HG02588 (cell line): Measurements from ENCODE around the gene EIF3L.

Experiments
- ATAC-seq: cut with Tn5 transposase; IDR thresholded peaks from one replicate; pipeline ENCODE4 v1.9.1; 2021; ENCODE audit warnings: mild to moderate bottlenecking, moderate library complexity; ENCODE audit not compliant: unreplicated experiment

EIF3L gene

DNA sequence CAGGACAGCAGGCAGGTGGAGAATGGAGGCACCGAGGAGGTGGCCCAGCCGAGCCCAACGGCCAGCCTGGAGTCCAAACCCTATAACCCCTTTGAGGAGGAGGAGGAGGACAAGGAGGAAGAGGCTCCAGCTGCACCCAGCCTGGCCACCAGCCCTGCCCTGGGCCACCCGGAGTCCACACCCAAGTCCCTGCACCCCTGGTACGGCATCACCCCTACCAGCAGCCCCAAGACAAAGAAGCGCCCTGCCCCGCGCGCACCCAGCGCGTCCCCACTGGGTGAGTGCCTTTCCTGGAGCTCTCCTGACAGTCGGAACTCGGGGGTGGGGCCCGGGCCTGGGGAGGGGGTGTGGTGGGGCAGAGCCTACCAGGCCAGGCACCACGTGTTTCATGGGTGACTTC, 76.5 kb downstream of the EIF3L start:
- ATAC-seq, result no peak

DNA sequence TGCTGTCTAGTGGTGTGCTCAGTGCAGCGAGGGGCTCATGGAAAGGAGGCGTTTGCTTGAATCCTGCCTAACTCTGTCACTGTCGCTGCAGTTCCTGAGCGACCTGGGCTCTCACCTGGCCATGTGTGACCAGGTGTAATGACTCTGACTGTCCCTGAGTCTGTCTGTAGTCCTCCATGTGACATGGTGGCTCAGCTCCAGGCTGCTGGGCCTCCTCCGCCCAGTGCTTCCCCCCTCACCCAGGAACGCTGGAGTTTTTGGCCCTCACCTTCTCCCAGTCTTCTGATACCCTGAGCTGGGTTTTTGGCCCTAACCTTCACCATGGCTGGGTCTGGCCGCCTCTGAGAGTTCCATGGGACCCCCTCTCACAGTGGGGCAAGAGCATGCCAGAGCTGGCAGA, 77.1 kb downstream of the EIF3L start:
- ATAC-seq, result no peak

DNA sequence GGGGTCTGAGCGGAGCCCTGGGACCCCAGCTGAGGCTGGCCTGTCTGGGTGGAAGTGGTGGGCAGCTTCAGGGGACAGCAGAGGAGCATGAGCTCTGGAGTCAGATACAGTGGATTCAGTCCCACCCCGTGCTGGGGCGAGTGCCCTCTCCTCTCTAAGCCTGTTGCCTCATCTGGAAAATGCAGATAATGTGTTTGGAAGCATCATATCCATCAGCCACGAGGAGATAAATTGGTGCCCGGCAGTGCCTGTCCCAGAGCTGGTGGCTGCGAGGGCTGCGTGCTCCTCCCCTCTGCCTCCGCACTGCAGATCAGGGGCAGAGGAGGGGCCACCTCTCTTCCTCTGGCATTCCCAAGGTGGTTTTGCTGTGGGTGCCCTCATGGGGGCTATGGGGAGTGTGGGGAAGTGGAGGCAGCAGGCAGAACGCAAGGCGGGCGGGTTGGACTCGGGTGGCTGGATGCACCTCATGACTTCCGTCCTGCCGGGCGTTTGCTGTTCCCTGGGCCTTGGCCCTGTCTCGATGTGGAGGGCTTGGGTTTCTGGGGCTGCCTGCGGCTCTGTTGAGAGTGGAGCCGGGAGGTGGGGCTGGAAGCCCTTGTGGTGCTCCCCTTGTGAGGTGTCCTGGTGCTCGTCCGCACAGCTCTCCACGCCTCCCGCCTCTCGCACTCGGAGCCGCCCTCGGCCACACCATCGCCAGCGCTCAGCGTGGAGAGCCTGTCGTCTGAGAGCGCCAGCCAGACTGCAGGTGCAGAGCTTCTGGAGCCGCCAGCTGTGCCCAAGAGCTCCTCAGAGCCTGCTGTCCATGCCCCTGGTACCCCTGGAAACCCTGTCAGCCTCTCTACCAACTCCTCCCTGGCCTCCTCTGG, 77.8 kb downstream of the EIF3L start:
- no peak for ATAC-seq

DNA sequence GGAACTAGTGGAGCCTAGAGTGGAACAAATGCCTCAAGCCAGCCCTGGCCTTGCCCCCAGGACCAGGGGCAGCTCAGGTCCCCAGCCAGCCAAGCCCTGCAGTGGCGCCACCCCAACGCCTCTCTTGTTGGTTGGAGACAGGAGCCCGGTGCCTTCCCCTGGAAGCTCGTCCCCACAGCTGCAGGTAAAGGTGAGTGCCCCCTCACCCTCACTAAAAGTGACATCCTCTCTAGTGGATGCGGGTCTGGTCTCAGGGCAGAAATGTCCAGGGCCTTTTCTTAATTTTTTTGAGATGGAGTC, 78.4 kb downstream of the EIF3L start:
- no peak for ATAC-seq

- no peak for ATAC-seq
Measured at GRCh38 chr22:37929390-37929789, 80.2 kb downstream of the EIF3L start.

DNA sequence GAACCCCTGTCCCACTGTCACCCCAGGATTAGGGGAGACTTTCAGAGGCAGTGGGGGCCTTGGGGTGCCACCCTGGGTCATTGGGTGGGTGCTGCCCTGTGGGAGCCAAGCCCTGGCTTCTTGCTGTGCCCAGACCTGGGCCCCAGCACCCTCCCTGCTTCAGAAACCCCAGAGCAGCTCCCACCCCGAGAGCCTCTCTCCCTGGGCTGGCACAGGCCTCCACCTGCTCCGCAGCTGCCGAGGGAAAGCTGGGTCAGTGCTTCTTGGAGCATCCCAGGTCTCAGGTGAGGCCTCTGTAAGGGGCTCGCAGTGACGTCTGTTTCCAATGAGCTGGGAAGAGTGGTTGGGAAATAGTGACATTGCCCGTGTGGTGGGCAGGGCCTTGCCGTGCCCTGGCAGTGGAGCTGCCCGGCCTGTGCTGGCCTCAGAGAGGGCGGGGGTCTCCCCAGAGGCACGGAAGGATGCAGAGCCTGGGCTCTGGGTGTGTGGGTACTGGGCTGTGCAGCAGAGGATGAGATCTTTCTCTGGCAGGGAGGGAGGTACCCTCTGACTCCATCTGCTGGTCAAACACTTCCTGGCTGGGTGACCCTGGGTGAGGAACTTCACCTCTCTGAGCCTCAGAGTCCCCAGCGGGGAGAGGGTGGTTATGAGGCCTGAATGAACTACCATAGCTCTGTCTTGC, 81.2 kb downstream of the EIF3L start:
- no peak for ATAC-seq

DNA sequence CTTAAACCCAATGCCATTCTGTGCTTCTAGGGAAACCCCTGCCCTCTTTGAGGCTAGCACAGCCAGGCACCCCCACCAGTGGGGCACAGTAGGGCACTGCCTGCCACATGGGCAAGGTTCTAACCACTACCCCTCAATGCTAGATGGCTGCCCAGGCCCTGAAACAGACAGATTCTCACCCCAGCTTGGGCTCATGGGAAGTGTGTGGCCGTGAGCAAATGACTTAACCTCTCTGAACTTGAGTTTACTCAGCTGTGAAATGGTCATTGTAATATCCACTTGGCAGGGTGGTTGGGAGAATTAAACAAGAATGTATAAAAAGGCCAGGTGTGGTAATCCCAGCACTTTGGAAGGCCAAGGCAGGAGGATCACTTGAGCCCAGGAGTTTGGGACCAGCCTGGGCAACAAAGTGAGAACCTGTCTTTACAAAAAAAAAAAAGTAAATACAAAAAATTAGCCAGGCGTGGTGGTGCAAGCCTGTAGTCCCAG, 81.8 kb downstream of the EIF3L start:
- no peak for ATAC-seq

- ATAC-seq, result no peak
Measured at GRCh38 chr22:37931893-37932389, 82.7 kb downstream of the EIF3L start.

GRCh38 chr22:37932401-37932800, 83.2 kb downstream of the EIF3L start:
- ATAC-seq, result no peak

- no peak for ATAC-seq
Measured at GRCh38 chr22:37932821-37933578, 83.8 kb downstream of the EIF3L start.

- peak; percentile 73 for ATAC-seq
Measured at GRCh38 chr22:37933711-37934376, 84.6 kb downstream of the EIF3L start.
